ENCODE results near the gene GAA. TPM values are rescaled to one million over a fixed set of nuclear protein-coding genes. Genes with fewer than 3 reads are reported as not detected.

The GAA gene
- total RNA-seq, 3 donors from 2014 or later (not counting 1 experiment from before 2014, with no cell fraction given): 28.5 to 35.8 (median 32.9) TPM

DNA sequence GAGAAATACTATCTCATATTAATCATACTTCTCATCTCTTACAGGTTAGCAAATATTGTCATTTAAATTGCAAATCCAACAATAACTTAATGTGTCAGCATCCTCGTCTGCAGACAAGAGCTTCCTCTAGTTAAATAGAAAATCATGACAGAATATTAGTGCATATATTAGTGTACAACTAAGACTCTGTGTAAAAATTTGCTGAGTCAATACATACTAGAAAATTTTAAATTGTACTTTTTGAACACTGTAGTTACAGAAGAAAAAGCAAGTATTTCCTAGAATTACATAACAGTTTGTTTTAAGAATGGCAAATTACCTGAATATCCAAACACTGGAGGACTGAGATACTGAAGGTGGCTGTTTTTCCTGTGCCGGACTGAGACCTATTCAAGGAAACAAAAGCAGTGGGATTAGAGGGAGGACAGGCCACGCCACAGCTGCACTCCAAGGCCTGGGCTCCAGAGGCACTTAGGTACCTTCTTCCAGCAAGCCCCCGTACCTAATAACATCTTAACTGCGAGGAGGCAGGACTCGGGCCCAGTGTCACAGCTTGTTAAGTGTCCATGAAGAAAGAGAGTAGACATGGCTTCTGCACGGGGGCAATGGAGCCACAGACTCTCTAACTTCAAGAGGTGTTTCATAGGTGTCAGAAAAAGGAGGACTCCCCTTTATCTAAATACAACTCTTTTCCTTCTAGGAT is 40.2 kb downstream of the GAA start:
- intact Hi-C loops (cut with micrococcal nuclease): no loop called here
- no peaks in the 10 kb centered on the region for H3K9me3 Mint-ChIP-seq
- H3K27ac ChIP-seq (ENCODE audit: low read length): no peak overlapping the region

DNA sequence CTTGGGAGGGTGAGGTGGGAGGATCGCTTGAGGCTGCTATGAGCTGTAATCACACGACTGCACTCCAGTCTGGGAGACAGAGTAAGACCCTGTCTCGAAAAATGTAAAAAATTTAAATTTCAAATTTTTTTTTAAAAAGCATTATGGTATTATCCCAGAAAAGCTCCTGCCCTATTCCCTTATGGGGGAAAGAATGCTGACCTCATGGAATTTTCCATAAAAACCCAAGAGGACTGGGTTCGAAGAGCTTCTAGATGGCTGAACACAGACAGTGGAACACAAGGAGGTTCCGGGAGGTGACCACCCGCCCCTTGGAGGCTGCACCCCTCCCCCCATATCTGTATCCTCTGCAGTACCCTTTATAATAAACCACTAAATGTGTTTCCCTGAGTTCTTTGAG is 41.5 kb downstream of the GAA start:
- no peak overlapping the region for H3K4me3 Mint-ChIP-seq
- 98% methylated on average over 5 of the region's 6 CpGs for WGBS (ENCODE audit: insufficient coverage)
- intact Hi-C loops (cut with micrococcal nuclease): no loop called here

More for the DNA sequence above, 40.2 kb downstream of the GAA start:
- Mint-ChIP-seq H3K4me1 (peaks cover 14 to 15% of the 10 kb centered on the region in 2 donors), H3K27me3 (ENCODE audit: low read depth in 2 of 2) (no peaks in the 10 kb centered on the region), H3K27ac (no peak overlapping the region), H3K36me3 (peaks cover 23% of the 10 kb centered on the region), H3K4me3 (no peak overlapping the region)
- Histone ChIP-seq H3K4me3 (ENCODE audit: low read length) (no peak overlapping the region), H3K4me1 (ENCODE audit: control insufficient read depth, insufficient read depth, low read length) (peaks cover 15% of the 10 kb centered on the region), H3K36me3 (ENCODE audit: control insufficient read depth, insufficient read depth, low read length) (peaks cover 67% of the 10 kb centered on the region), H3K9me3 (ENCODE audit: control insufficient read depth, insufficient read depth, low read length) (no peaks in the 10 kb centered on the region), H3K27me3 (ENCODE audit: control insufficient read depth, insufficient read depth, low read length) (no peaks in the 10 kb centered on the region)
- TF ChIP-seq, protein P1, sequence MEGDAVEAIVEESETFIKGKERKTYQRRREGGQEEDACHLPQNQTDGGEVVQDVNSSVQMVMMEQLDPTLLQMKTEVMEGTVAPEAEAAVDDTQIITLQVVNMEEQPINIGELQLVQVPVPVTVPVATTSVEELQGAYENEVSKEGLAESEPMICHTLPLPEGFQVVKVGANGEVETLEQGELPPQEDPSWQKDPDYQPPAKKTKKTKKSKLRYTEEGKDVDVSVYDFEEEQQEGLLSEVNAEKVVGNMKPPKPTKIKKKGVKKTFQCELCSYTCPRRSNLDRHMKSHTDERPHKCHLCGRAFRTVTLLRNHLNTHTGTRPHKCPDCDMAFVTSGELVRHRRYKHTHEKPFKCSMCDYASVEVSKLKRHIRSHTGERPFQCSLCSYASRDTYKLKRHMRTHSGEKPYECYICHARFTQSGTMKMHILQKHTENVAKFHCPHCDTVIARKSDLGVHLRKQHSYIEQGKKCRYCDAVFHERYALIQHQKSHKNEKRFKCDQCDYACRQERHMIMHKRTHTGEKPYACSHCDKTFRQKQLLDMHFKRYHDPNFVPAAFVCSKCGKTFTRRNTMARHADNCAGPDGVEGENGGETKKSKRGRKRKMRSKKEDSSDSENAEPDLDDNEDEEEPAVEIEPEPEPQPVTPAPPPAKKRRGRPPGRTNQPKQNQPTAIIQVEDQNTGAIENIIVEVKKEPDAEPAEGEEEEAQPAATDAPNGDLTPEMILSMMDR (IDR thresholded peaks at IDR 0.05): no peak
- ATAC-seq: no peak
- no peak for DNase-seq
- WGBS (ENCODE audit: insufficient coverage): 97% methylated on average over 6 of the region's 7 CpGs

DNA sequence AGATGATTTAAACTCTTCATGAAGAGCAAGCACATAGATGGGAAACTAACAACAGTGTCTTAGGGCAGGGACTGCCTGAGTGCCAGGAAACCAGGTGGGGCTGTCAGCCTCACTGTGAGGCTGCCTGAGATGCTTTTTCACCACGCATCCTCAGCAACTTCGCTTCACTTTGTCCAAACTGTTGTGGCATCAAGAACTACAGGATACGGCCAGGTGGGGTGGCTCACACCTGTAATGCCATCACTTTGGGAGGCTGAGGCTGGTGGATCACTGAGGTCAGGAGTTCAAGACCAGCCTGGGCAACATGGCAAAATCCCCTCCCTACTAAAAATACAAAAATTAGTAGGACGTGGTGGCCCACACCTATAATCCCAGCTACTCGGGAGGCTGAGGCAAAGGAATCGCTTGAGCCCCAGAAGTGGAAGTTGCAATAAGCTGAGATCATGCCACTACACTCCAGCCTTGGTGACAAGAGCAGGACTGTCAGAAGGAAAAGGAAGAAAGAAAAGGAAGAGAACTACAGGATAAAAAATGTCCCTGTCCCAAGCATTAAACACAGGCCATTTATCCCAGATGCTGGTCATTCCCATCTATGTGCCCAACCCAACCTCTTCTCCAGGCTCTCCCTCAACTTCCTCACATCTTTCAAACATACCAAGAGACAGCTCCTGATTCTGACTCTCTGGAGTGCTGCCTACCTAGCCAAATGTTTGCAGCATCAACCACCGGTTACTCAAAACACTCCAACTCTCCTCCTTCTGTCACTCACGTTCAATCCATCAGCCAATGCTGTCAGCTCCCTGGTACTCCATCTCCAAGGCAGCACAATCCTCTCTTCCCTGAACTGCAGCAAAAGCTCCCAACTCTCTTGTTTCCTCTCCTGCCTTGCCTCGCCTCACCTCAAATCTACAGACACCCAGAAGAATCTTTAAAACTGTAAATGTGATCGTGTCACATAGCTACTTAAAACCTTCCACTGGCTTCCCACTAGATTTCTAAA is 44.0 kb downstream of the GAA start:
- H3K9me3 Mint-ChIP-seq: no peaks in the 10 kb centered on the region
- intact Hi-C loops (cut with micrococcal nuclease): loop anchor here (2.0 kb wide), 1 partner anchor 117 kb away; no protein-coding TSS in a partner anchor
- H3K36me3 Mint-ChIP-seq: no peaks in the 10 kb centered on the region
- Histone ChIP-seq H3K27me3 (ENCODE audit: control insufficient read depth, insufficient read depth, low read length) (no peaks in the 10 kb centered on the region), H3K36me3 (ENCODE audit: control insufficient read depth, insufficient read depth, low read length) (peaks cover 30% of the 10 kb centered on the region), H3K4me1 (ENCODE audit: control insufficient read depth, insufficient read depth, low read length) (peaks cover 24% of the 10 kb centered on the region), H3K9me3 (ENCODE audit: control insufficient read depth, insufficient read depth, low read length) (no peaks in the 10 kb centered on the region), H3K4me3 (ENCODE audit: low read length) (peak overlapping the region; percentile 83), H3K27ac (ENCODE audit: low read length) (no peak overlapping the region)
- no peaks in the 10 kb centered on the region for H3K27me3 Mint-ChIP-seq (ENCODE audit: low read depth in 2 of 2)
- H3K4me3 Mint-ChIP-seq: peak overlapping the region; percentile 96
- ATAC-seq (no peak), DNase-seq (peak in 1 of 2 donors; percentile 30)
- H3K4me1 Mint-ChIP-seq: peaks cover 19 to 25% of the 10 kb centered on the region in 2 donors
- peak overlapping the region; percentile 73 to 93 for H3K27ac Mint-ChIP-seq
- TF ChIP-seq, protein P1 (IDR thresholded peaks at IDR 0.05): no peak
- WGBS (ENCODE audit: insufficient coverage): 51% methylated on average over 10 of the region's 10 CpGs

More for the DNA sequence above, 41.5 kb downstream of the GAA start:
- DNase-seq (no peak), ATAC-seq (no peak)
- no peaks in the 10 kb centered on the region for H3K9me3 ChIP-seq (ENCODE audit: control insufficient read depth, insufficient read depth, low read length)
- H3K36me3 Mint-ChIP-seq: peaks cover 11% of the 10 kb centered on the region
- H3K27me3 ChIP-seq (ENCODE audit: control insufficient read depth, insufficient read depth, low read length): no peaks in the 10 kb centered on the region
- H3K27me3 Mint-ChIP-seq (ENCODE audit: low read depth in 2 of 2): no peaks in the 10 kb centered on the region
- H3K27ac Mint-ChIP-seq: no peak overlapping the region
- H3K4me1 Mint-ChIP-seq: peaks cover 19 to 22% of the 10 kb centered on the region in 2 donors
- no peak overlapping the region for H3K4me3 ChIP-seq (ENCODE audit: low read length)
- no peak overlapping the region for H3K27ac ChIP-seq (ENCODE audit: low read length)
- no peaks in the 10 kb centered on the region for H3K9me3 Mint-ChIP-seq
- H3K4me1 ChIP-seq (ENCODE audit: control insufficient read depth, insufficient read depth, low read length): peaks cover 19% of the 10 kb centered on the region
- TF ChIP-seq, protein P1 (IDR thresholded peaks at IDR 0.05): no peak
- peaks cover 54% of the 10 kb centered on the region for H3K36me3 ChIP-seq (ENCODE audit: control insufficient read depth, insufficient read depth, low read length)

Data from natural killer cell (primary cell).